NCI-H146 (cell line): ENCODE results near the gene OR5A1.

Experiments used
- DNase-seq: peaks from one replicate; lab custom pipeline; 2025; lab: John Stamatoyannopoulos, UW

Gene OR5A1

GRCh38 chr11:59479906-59480305, 43.6 kb downstream of the OR5A1 start:
- DNase-seq, result no peak

- DNase-seq, result no peak
Observed at GRCh38 chr11:59480359-59480758, 44.1 kb downstream of the OR5A1 start.
